Suprapubic skin (tissue), 4 donors: ENCODE measurements around the gene BIN1. TPM values are rescaled to one million over a fixed set of nuclear protein-coding genes. Genes with fewer than 3 reads are reported as not detected.

Experiments
- DNase-seq, 2 donors: peaks; one replicate each; pipeline ENCODE4 v3.0.0-alpha.2; 2019; ENCODE audit warnings: low spot score in 2 of 2
- H3K27ac ChIP-seq: fragments of 200-600 bp; sonication (generic); one replicate; pipeline ENCODE4 v1.5.1; 2019
- H3K27me3 ChIP-seq: fragments of 200-600 bp; sonication (generic); one replicate; pipeline ENCODE4 v1.5.1; 2019
- H3K36me3 ChIP-seq: fragments of 200-600 bp; sonication (generic); one replicate; pipeline ENCODE4 v1.5.1; 2019
- H3K4me1 ChIP-seq: fragments of 200-600 bp; sonication (generic); one replicate; pipeline ENCODE4 v1.5.1; 2019
- H3K4me3 ChIP-seq: fragments of 200-600 bp; sonication (generic); one replicate; pipeline ENCODE4 v1.5.1; 2019; ENCODE audit warnings: mild to moderate bottlenecking
- H3K9me3 ChIP-seq: fragments of 200-600 bp; sonication (generic); one replicate; pipeline ENCODE4 v1.5.1; 2019
- EP300 ChIP-seq: sonication (generic); formaldehyde crosslinking; IDR thresholded peaks from one replicate; pipeline ENCODE4 v1.6.1; 2017; ENCODE audit warnings: antibody characterized with exemption
- POLR2A ChIP-seq, 2 donors: fragments of 450-650 bp; IDR thresholded peaks; one replicate each; pipeline ENCODE4 v1.6.1; 2017; ENCODE audit warnings: antibody characterized with exemption in 2 of 2, mild to moderate bottlenecking in 2 of 2, moderate library complexity in 2 of 2
- POLR2AphosphoS5 ChIP-seq, 3 donors: sonication (generic); formaldehyde crosslinking; IDR thresholded peaks; one replicate each; pipeline ENCODE4 v1.6.1; 2017; ENCODE audit warnings: antibody characterized with exemption in 3 of 3
- WGBS: methylation state at CpG from one replicate; pipeline ENCODE4 v1.1.5; 2018; 5-methylcytosine and 5-hydroxymethylcytosine counted together
- total RNA-seq, 4 donors: library from RNA; depleted of rRNA; stranded (reverse); fragments of >200 nt; gene quantifications; one replicate each; pipeline ENCODE4 v1.1.0, GENCODE V29; 2016
- TF ChIP-seq, protein P1 (sequence below), 2 donors: fragments of 200-600 bp in 1 of 2; fragments of 450-650 bp in 1 of 2; sonication (generic) in 1 of 2; IDR thresholded peaks; one replicate each; pipeline ENCODE4 v1.5.1; 2016 to 2019; ENCODE audit warnings: antibody characterized with exemption in 2 of 2, mild to moderate bottlenecking in 1 of 2, moderate library complexity in 1 of 2

Gene BIN1
- total RNA-seq, 4 donors from 2014 or later, result 5.6 to 13.3 (median 8.8) TPM

GRCh38 chr2:127015106-127015910 is 91.6 kb downstream of the BIN1 start:
- no peak for DNase-seq
- no peaks in the 10 kb centered on the region for H3K4me1 ChIP-seq
- TF ChIP-seq, protein P1, sequence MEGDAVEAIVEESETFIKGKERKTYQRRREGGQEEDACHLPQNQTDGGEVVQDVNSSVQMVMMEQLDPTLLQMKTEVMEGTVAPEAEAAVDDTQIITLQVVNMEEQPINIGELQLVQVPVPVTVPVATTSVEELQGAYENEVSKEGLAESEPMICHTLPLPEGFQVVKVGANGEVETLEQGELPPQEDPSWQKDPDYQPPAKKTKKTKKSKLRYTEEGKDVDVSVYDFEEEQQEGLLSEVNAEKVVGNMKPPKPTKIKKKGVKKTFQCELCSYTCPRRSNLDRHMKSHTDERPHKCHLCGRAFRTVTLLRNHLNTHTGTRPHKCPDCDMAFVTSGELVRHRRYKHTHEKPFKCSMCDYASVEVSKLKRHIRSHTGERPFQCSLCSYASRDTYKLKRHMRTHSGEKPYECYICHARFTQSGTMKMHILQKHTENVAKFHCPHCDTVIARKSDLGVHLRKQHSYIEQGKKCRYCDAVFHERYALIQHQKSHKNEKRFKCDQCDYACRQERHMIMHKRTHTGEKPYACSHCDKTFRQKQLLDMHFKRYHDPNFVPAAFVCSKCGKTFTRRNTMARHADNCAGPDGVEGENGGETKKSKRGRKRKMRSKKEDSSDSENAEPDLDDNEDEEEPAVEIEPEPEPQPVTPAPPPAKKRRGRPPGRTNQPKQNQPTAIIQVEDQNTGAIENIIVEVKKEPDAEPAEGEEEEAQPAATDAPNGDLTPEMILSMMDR (IDR thresholded peaks at IDR 0.05), result no peak
- no peak for TF ChIP-seq POLR2AphosphoS5 (IDR thresholded peaks at IDR 0.05)
- no peak for TF ChIP-seq EP300
- no peak for TF ChIP-seq POLR2A (IDR thresholded peaks at IDR 0.05)

DNA sequence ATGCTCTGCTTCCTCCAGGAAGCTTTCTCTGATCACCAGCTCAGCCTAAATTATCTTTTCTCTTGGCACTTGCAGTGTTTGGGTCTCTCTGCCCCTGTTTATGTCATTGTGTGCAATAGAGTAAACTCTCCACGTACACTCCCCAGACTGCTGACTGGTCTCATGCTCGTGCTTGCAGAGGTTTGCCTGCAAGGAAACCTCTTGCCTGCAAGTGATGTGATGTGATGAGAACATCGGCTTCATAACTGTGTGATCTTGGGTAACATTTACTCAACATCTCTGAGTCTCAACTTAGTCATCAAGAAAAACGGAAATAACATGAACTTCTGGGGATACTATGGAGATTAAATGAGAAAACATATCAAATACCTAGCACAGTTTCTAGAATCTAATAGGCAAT is 92.3 kb downstream of the BIN1 start:
- TF ChIP-seq, protein P1 (IDR thresholded peaks at IDR 0.05), result no peak
- no peak for TF ChIP-seq EP300
- no peak for TF ChIP-seq POLR2A (IDR thresholded peaks at IDR 0.05)
- TF ChIP-seq POLR2AphosphoS5 (IDR thresholded peaks at IDR 0.05), result no peak
- no peaks in the 10 kb centered on the region for H3K9me3 ChIP-seq
- H3K36me3 ChIP-seq, result no peaks in the 10 kb centered on the region
- no peaks in the 10 kb centered on the region for H3K27me3 ChIP-seq
- DNase-seq, result no peak
- WGBS, result 65% methylated on average over 4 of the region's 4 CpGs
- no peaks in the 10 kb centered on the region for H3K4me1 ChIP-seq
- H3K27ac ChIP-seq, result no peak overlapping the region
- H3K4me3 ChIP-seq, result no peak overlapping the region

More at GRCh38 chr2:127015106-127015910, 91.6 kb downstream of the BIN1 start:
- no peaks in the 10 kb centered on the region for H3K9me3 ChIP-seq
- H3K4me3 ChIP-seq, result no peak overlapping the region
- H3K36me3 ChIP-seq, result no peaks in the 10 kb centered on the region
- H3K27me3 ChIP-seq, result no peaks in the 10 kb centered on the region
- H3K27ac ChIP-seq, result no peak overlapping the region
- WGBS, result 79% methylated on average over 8 of the region's 8 CpGs

GRCh38 chr2:127014224-127014623 is 92.7 kb downstream of the BIN1 start:
- DNase-seq, result no peak
- WGBS, result 40% methylated on average over 1 of the region's 1 CpG
- Histone ChIP-seq H3K36me3 (no peaks in the 10 kb centered on the region), H3K9me3 (no peaks in the 10 kb centered on the region), H3K4me1 (no peaks in the 10 kb centered on the region), H3K27ac (no peak overlapping the region), H3K27me3 (no peaks in the 10 kb centered on the region), H3K4me3 (no peak overlapping the region)
- no peak for TF ChIP-seq EP300
- TF ChIP-seq POLR2AphosphoS5 (IDR thresholded peaks at IDR 0.05), result no peak
- TF ChIP-seq, protein P1 (IDR thresholded peaks at IDR 0.05), result no peak
- no peak for TF ChIP-seq POLR2A (IDR thresholded peaks at IDR 0.05)

DNA sequence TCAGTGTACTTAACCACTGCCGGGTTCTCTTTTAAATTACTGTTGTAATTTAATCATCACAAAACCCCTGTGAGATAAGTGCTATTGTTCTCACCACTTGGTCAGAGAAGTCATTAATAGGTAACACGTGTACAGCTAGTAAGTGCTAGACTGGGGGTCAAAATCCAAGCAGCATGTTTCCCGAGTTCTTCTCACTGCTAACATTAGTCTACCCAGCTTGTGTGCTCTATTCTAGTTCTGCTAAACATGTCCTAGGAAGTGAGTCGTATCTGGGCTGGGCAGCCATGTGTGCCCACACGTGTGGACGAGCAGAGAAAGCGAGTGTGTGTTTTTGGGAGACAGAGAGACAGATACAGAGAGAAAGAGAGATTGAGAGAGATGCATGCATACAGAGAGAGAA is 94.1 kb downstream of the BIN1 start:
- Histone ChIP-seq H3K27ac (no peak overlapping the region), H3K4me1 (no peaks in the 10 kb centered on the region), H3K4me3 (no peak overlapping the region), H3K9me3 (no peaks in the 10 kb centered on the region), H3K27me3 (no peaks in the 10 kb centered on the region), H3K36me3 (no peaks in the 10 kb centered on the region)
- no peak for DNase-seq
- no peak for TF ChIP-seq POLR2A (IDR thresholded peaks at IDR 0.05)
- 54% methylated on average over 7 of the region's 7 CpGs for WGBS

DNA sequence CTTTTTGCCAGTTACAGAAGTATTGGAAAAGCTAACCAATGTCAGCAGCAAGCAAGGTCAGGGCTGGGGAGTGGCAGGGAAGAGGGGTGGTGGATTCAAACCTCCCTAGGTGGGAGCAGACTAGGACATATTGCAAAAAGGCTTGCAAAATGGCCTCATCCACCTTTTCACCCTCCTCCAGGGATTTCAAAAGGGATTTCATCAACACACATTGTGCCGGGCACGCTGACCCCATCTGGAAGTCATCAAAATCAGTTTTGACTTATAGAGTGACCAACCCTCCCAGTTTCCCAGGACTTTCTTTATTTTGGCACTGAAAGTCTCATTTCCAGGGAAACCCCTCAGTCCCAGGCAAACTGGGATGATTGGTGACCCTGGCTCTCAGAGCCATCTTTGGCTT is 94.7 kb downstream of the BIN1 start:
- TF ChIP-seq, protein P1 (IDR thresholded peaks at IDR 0.05), result no peak
- no peak for TF ChIP-seq EP300
- no peak for TF ChIP-seq POLR2AphosphoS5 (IDR thresholded peaks at IDR 0.05)
- TF ChIP-seq POLR2A (IDR thresholded peaks at IDR 0.05), result no peak

More for the DNA sequence above, 94.7 kb downstream of the BIN1 start:
- Histone ChIP-seq H3K9me3 (no peaks in the 10 kb centered on the region), H3K4me1 (no peaks in the 10 kb centered on the region), H3K4me3 (no peak overlapping the region), H3K27ac (no peak overlapping the region), H3K27me3 (no peaks in the 10 kb centered on the region), H3K36me3 (no peaks in the 10 kb centered on the region)
- WGBS, result 59% methylated on average over 2 of the region's 2 CpGs
- no peak for DNase-seq
